ENCODE data around the gene CNTLN. TPM values are rescaled to one million over a fixed set of nuclear protein-coding genes. Genes with fewer than 3 reads are reported as not detected.

CNTLN gene, protein sequence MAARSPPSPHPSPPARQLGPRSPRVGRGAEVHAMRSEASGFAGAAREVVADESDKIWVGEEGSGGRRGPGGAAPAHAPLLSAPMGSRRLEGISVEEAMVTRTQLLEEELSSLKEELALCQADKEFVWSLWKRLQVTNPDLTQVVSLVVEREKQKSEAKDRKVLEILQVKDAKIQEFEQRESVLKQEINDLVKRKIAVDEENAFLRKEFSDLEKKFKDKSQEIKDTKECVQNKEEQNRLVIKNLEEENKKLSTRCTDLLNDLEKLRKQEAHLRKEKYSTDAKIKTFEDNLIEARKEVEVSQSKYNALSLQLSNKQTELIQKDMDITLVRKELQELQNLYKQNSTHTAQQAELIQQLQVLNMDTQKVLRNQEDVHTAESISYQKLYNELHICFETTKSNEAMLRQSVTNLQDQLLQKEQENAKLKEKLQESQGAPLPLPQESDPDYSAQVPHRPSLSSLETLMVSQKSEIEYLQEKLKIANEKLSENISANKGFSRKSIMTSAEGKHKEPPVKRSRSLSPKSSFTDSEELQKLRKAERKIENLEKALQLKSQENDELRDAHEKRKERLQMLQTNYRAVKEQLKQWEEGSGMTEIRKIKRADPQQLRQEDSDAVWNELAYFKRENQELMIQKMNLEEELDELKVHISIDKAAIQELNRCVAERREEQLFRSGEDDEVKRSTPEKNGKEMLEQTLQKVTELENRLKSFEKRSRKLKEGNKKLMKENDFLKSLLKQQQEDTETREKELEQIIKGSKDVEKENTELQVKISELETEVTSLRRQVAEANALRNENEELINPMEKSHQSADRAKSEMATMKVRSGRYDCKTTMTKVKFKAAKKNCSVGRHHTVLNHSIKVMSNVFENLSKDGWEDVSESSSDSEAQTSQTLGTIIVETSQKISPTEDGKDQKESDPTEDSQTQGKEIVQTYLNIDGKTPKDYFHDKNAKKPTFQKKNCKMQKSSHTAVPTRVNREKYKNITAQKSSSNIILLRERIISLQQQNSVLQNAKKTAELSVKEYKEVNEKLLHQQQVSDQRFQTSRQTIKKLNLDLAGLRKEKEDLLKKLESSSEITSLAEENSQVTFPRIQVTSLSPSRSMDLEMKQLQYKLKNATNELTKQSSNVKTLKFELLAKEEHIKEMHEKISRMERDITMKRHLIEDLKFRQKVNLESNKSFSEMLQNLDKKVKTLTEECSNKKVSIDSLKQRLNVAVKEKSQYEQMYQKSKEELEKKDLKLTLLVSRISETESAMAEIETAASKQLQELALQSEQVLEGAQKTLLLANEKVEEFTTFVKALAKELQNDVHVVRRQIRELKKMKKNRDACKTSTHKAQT (N-terminal part only)
- total RNA-seq (ENCODE audit: unreplicated experiment), result 7.4 TPM
- long read RNA-seq, partial matches to known transcripts, result 3 of 4 reads
- long read RNA-seq, other reads (novel, unspliced or antisense), result 1 of 4 reads

- H3K4me3 Mint-ChIP-seq (ENCODE audit: unreplicated experiment), result peak within 1 kb of the TSS; percentile 96
- H3K27ac Mint-ChIP-seq (ENCODE audit: unreplicated experiment), result peak within 1 kb of the TSS; percentile 87
- no peaks in the 10 kb centered on the region for H3K27me3 Mint-ChIP-seq (ENCODE audit: unreplicated experiment)
- H3K36me3 Mint-ChIP-seq (ENCODE audit: low read depth, unreplicated experiment), result peaks cover 4% of the 10 kb centered on the region
- H3K9me3 Mint-ChIP-seq (ENCODE audit: unreplicated experiment), result no peaks in the 10 kb centered on the region
- peaks cover 8% of the 10 kb centered on the region for H3K4me1 Mint-ChIP-seq (ENCODE audit: unreplicated experiment)
- TF ChIP-seq, protein P1, sequence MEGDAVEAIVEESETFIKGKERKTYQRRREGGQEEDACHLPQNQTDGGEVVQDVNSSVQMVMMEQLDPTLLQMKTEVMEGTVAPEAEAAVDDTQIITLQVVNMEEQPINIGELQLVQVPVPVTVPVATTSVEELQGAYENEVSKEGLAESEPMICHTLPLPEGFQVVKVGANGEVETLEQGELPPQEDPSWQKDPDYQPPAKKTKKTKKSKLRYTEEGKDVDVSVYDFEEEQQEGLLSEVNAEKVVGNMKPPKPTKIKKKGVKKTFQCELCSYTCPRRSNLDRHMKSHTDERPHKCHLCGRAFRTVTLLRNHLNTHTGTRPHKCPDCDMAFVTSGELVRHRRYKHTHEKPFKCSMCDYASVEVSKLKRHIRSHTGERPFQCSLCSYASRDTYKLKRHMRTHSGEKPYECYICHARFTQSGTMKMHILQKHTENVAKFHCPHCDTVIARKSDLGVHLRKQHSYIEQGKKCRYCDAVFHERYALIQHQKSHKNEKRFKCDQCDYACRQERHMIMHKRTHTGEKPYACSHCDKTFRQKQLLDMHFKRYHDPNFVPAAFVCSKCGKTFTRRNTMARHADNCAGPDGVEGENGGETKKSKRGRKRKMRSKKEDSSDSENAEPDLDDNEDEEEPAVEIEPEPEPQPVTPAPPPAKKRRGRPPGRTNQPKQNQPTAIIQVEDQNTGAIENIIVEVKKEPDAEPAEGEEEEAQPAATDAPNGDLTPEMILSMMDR (IDR thresholded peaks at IDR 0.05; ENCODE audit: unreplicated experiment), result no peak
- DNase-seq (ENCODE audit: low spot score), result peak; percentile 94
These were observed at the start of gene CNTLN for GRCh38 chr9:17134396-17135294. Gene CNTLN (plus strand): TSS chr9:17135040. CDS start chr9:17135066, 26 bp downstream.

DNA sequence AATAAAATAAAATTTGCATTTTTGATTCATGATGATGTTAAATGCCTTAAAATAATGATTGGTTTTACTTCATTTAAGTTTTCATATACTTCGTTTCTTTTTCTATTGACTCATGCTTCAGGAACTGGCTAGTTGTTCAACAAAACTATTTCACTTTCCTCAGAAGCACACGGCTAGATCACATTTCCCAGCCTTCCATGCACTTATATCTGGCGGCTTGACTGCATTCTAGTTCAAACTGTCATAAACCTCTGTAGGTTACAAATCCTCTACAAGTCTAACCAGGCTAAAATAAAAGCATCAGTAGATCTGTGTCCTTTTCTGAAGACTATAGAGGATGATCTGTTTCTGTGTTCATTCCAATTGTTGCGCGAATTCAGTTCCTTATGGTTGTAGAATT lies 46.3 kb upstream of the CNTLN start:
- H3K9me3 Mint-ChIP-seq (ENCODE audit: unreplicated experiment), result no peaks in the 10 kb centered on the region
- no peaks in the 10 kb centered on the region for H3K27me3 Mint-ChIP-seq (ENCODE audit: unreplicated experiment)
- DNase-seq (ENCODE audit: low spot score), result no peak
- no peaks in the 10 kb centered on the region for H3K36me3 Mint-ChIP-seq (ENCODE audit: low read depth, unreplicated experiment)
- TF ChIP-seq, protein P1 (IDR thresholded peaks at IDR 0.05; ENCODE audit: unreplicated experiment), result no peak
- no peaks in the 10 kb centered on the region for H3K4me1 Mint-ChIP-seq (ENCODE audit: unreplicated experiment)
- H3K4me3 Mint-ChIP-seq (ENCODE audit: unreplicated experiment), result no peak overlapping the region
- no peak overlapping the region for H3K27ac Mint-ChIP-seq (ENCODE audit: unreplicated experiment)

DNA sequence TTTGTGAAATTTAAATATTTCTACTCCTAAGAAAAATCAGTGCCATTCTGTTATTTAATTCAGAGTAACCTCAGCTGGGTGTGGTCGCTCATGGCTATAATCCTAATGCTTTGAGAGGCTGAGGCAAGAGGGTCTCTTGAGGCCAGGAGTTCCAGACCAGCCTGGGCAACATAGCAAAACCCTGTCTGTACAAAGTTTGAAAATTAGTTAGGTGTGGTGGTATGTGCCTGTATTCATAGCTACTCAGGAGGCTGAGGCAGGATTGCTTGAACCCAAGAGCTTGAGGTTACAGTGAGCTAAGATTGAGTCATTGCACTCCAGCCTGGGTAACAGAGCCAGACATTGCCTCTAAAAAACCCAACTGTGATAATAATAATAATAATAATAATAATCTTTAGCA lies 44.8 kb upstream of the CNTLN start:
- Mint-ChIP-seq H3K27me3 (ENCODE audit: unreplicated experiment) (no peaks in the 10 kb centered on the region), H3K36me3 (ENCODE audit: low read depth, unreplicated experiment) (no peaks in the 10 kb centered on the region), H3K9me3 (ENCODE audit: unreplicated experiment) (no peaks in the 10 kb centered on the region), H3K4me1 (ENCODE audit: unreplicated experiment) (no peaks in the 10 kb centered on the region), H3K4me3 (ENCODE audit: unreplicated experiment) (no peak overlapping the region), H3K27ac (ENCODE audit: unreplicated experiment) (no peak overlapping the region)
- TF ChIP-seq, protein P1 (IDR thresholded peaks at IDR 0.05; ENCODE audit: unreplicated experiment), result no peak
- DNase-seq (ENCODE audit: low spot score), result no peak

DNA sequence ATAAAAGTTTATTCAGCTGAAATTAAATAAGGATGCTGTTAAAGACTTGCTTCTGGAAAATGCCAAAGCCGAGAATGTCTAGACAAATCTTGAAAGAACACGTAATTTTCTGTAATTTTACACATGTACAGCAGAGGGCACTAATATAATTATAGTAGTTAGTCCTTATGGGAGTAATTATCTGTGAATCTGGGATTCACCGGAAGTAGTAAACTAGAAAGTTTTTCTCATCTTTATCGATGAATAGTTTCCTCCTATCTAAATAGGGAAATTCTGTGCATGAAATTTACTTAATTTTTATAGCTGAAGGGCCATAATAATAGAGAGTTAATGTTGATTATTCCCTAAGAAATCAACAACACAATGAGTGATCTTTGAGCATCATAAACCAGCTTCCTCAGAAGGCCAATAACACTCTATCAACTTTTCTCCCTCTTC lies 18.4 kb upstream of the CNTLN start:
- H3K9me3 Mint-ChIP-seq (ENCODE audit: unreplicated experiment), result no peaks in the 10 kb centered on the region
- no peak for DNase-seq (ENCODE audit: low spot score)
- no peaks in the 10 kb centered on the region for H3K27me3 Mint-ChIP-seq (ENCODE audit: unreplicated experiment)
- no peak overlapping the region for H3K4me3 Mint-ChIP-seq (ENCODE audit: unreplicated experiment)
- no peaks in the 10 kb centered on the region for H3K36me3 Mint-ChIP-seq (ENCODE audit: low read depth, unreplicated experiment)
- no peaks in the 10 kb centered on the region for H3K4me1 Mint-ChIP-seq (ENCODE audit: unreplicated experiment)
- TF ChIP-seq, protein P1 (IDR thresholded peaks at IDR 0.05; ENCODE audit: unreplicated experiment), result peak; percentile 74
- H3K27ac Mint-ChIP-seq (ENCODE audit: unreplicated experiment), result no peak overlapping the region

Measured in endothelial cell (in vitro differentiated cells).